RPMI7951 (cell line): ENCODE results near the gene TNRC6C. TPM values are rescaled to one million over a fixed set of nuclear protein-coding genes. Genes with fewer than 3 reads are reported as not detected.

ENCODE experiments used
- DNase-seq: peaks from one replicate; pipeline ENCODE4 v3.0.0-alpha.2; 2012; ENCODE audit warnings: low read depth
- total RNA-seq: library from RNA; depleted of rRNA; stranded (reverse); fragments of >200 nt; shearing (Covaris generic); gene quantifications from 2 replicates; pipeline ENCODE4 v1.2.3, GENCODE V29; 2014

Gene TNRC6C
- total RNA-seq, 1 experiment from 2014 or later = 4.0 TPM

DNA sequence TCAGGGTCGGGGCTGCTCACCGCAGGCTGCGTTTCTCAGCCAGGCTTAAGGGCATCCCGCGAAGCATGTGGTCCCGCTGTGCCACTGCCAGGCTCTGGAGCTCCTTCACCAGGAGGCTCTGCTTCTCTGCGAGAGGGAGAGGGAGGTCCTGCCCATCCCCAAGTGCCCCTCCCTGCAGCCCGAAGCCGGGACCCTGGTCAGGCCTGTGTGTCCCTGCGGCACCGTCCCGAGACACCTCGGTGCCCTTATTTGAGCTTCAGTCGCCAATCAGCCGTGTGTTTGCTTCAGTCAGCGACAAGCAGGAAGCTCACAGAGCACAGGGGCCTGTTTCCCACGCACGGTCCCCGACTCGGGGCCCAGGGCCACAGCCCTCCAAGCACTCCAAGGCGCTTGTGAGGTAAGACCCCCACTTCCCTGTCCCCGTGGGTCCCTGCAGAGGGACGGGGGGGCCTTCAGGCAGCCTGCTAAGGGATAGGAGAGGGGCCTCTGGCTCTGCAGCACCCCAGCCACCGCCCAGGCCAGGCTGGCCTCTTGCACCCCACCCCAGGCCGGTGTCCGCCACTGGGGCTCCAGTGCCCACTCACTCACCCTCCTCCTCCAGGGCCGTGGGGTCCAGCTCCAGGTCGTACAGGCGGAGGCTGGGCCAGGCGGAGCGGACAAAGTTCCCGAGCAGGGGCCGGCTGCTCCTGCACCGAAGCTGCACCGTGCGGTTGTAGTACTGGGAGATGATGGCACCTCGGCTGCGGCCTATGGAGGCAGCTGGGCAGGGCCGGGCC is 166.8 kb downstream of the TNRC6C start:
- DNase-seq = no peak

GRCh38 chr17:78125976-78126894 is 167.7 kb downstream of the TNRC6C start:
- DNase-seq = no peak

DNA sequence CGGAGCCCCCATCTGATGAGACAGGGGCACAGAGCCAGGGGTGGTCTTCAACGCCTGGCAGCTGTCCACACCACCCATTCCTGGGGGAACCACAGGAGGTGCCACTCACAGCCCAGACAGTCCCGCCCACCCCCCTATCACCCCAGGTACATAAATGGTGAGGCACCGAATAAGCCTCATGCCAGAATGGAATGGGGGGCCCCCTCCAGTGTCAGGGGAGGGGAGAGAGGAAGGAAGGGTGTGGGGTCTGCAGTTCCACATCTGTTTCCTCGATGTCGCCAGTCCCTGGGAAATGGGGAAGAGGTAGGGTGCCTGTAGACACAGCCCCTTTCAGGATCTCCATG is 168.4 kb downstream of the TNRC6C start:
- DNase-seq = no peak

- DNase-seq = no peak
Observed at GRCh38 chr17:78127239-78127887, 168.9 kb downstream of the TNRC6C start.

DNA sequence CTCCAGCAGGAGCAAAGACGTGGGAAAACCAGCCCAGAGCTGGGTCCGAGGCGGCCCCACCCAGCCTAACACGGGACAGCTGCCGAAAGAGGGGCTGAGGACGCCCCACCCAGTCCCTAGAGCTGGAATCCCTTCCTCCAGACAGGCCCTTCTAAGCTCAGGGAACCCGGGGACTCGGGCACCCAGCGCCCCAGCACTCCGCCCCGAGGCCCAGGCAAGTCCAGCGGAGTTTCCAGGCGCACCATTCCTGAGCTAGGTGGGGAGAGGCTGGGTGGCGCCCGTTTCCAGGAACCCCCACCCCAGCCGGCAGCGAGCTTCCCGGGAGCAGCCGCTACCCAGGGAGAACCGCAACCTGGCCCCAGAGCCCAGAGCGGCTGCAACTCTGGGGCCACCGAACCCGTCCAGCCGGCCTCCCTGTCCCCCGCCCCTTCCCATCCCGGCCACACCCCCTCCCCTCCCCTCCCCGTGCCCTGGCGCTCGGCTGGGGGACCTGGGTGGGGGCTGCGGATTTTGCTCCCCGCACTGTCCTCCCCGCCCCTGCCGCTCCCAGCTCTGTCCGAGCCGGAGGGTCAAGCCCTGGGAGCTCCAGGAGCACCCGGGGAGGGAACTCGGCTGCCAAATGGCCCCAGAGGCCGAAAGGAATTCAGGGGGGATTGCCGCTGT is 169.5 kb downstream of the TNRC6C start:
- DNase-seq = no peak

DNA sequence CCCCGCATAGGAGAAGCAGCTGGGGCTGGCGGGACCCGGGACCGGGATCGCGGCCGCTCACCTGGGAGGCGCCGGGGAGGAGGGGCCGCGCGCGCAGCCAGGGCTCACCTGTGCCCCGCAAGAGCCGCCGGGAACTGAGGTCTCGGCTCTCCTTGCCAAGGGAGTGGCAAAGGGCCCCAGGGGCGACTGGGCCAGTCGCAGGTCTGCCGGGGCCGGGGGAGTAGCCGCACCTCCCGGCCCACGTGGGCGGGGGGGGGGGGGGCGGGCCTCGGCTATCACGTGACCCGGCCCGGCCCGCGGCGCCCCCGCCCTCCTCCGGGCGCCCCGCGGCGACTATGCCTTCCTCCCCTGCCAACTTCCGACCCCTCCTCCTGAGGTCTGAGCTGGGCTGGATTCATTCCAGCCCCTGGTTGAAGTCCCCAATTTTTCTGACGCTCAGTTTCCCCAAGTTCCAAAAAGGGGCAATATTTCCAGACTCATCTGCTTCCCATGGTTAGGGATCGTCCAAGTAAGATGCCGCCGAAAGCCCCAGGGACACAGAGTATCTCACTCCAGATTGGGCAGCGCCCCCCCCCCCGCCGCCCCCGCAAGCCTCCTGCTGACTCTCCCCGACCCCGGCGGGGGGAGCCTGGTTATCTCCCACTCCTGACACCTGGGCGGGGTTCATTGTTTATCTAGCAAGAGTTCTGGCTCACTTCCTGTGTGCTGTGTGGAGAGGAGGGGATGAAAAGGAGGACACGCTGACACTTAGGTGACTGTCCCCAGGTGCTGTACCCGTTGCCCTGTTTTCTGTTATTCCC is 170.2 kb downstream of the TNRC6C start, which contains the start of gene TMC6:
TSS of gene TMC6 (minus strand) at position 205 of the 800 bp plus-strand sequence. CDS start 1,923 bp downstream, outside the sequence.
- no peak for DNase-seq

DNA sequence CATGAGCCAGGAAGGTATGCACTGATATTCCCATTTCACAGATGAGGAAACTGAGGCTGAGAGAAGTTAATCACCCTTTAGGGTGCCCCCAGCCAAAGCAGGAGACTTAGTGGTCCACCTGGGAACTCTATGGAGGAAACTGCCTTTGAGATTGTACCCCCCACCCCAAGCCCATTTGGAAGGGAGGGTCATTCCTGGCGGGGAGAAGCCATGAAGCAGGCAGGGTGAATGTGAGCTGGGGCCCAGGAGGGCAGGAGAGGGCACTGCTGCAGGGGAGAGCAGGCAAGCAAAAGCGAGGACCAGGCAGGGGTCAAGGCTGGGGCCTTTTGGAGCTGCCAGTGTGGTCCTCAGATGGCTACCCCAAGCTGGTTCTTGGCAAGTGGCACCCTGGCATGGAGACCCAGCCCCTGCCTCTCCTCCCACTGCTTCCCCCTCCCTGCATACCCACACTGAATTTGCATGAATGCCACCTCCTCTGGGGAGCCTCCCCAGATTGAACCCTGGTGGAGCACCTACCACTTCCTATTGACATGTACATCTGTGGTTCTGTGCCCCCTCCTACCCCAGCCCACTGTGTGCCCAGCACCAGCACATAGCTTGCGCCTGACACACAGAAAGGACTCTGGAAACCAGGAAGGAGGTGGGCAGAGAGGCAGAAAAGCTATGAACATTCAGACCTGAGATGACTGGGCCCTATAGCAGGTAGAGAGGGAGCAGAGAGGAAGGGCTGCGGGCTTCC is 171.0 kb downstream of the TNRC6C start:
- no peak for DNase-seq

- no peak for DNase-seq
Observed at GRCh38 chr17:78130090-78130436, 171.6 kb downstream of the TNRC6C start.

GRCh38 chr17:78130437-78131101 is 172.1 kb downstream of the TNRC6C start, which contains the start of gene TMC8:
TMC8 (plus strand) TSS chr17:78130771; CDS start chr17:78131589, 818 bp downstream.
- DNase-seq = no peak

- no peak for DNase-seq
Observed at GRCh38 chr17:78131172-78132083, 172.9 kb downstream of the TNRC6C start.

DNA sequence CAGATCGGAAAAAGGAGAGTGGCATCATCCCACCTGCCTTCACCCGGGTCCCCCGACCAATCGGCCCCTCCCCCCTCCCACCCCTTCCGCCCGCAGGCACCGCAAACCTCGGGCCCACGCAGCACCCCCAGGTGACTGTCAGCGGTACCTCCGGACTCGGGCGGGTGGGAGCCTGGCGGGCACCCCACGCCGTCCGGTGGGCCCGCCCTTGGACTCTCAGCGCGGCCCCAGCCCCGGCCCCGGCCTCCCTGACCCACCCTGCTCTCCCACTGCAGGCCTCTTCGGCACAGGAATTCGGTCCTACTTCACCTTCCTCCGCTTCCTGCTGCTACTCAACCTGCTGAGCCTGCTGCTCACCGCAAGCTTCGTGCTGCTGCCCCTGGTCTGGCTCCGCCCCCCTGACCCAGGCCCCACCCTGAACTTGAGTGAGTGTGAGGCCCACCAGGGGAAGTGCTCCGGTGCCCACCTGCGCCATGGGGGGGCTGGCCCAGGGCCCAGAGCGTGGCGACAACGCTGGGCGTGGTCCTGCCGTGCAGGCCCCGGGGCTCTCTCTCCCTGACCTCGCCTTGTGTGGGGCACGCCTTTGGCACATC is 173.7 kb downstream of the TNRC6C start:
- DNase-seq = no peak

GRCh38 chr17:78132767-78133178 is 174.3 kb downstream of the TNRC6C start:
- no peak for DNase-seq

DNA sequence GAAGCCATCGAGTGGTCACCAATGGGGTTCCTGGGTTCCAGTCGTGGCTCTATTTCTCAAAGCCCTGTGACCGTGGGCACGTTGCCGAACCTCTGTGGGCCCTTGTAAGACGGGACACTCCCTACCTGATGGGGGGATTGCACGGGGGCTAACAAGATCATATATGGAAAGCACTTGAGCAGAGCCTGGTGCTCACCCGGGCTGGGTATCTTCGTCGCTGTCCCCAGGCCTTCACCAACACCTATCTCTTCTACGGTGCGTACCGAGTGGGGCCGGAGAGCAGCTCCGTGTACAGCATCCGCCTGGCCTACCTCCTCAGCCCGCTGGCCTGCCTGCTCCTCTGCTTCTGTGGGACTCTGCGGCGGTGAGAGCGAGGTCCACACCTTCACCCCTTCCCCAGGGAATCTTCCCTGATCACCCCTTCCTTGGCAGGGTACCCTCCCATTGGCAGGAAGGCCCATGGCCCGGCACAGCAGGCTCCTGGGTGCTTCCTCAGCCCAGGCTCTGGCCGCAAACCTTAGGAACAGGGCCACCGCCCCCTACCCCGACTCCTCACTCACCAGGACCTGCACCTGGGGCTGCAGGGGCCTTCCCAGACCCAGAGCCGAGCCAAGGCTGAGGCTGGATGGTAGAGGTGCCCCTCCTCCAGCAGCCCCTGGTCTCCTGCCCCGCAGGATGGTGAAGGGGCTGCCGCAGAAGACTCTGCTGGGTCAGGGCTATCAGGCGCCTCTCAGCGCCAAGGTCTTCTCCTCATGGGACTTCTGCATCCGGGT is 174.9 kb downstream of the TNRC6C start:
- no peak for DNase-seq

DNA sequence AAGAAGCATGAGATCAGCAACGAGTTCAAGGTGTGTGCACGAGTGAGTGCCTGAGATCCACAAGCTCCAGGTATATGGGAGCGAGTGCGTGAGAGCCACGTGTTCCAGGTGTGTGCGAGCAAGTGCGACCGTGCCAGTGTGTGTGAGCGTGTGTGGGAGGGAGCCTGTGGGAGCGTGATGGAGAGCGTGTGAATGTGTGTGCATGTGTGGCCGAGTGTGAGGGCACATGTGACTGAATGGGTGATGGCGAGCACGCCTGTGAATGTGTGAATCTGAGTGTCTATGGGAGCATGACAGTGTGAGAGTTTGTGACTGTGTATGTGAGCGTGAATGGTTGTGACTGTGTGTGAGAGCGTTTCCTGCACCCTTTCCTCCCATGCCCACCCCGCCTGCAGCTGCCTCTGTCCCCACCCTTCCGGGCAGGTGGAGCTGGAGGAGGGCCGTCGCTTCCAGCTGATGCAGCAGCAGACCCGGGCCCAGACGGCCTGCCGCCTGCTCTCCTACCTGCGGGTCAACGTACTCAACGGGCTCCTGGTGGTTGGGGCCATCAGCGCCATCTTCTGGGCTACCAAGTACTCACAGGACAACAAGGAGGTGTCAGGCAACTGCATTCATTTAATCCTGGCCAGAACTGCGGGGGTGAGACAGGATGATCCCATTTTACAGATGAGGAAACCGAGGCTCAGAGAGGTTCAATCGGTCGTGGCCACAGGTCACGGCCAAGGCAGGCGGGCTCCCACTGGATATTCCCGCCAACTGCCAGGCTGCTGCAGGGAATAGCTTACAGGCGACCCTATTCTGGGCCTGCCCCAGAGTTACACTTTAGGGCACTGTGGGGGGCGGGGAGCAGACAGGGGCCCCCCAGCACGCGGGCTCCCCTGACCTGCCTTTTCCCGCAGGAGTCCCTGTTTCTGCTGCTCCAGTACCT is 175.7 kb downstream of the TNRC6C start:
- DNase-seq = no peak

GRCh38 chr17:78134899-78135385 is 176.4 kb downstream of the TNRC6C start:
- DNase-seq = no peak
